GM23338 (cell line): ENCODE results near the gene MTA1. TPM values are rescaled to one million over a fixed set of nuclear protein-coding genes. Genes with fewer than 3 reads are reported as not detected.

Experiments used
- ATAC-seq: fragments of 200-7000 bp; cut with Tn5 transposase; 3 replicates; pipeline ENCODE4 v1.9.1; 2020
- DNase-seq: peaks from one replicate; pipeline ENCODE4 v3.0.0-alpha.2; 2015; ENCODE audit warnings: low spot score
- H2AFZ ChIP-seq: fragments of 200-600 bp; sonication (generic); 2 replicates; pipeline ENCODE4 v1.8.0; 2016; ENCODE audit warnings: antibody characterized with exemption, mild to moderate bottlenecking, moderate library complexity
- H3F3A ChIP-seq: fragments of 200-600 bp; sonication (generic); replicated peaks from 2 replicates; pipeline ENCODE4 v1.8.0; 2017; ENCODE audit warnings: antibody characterized with exemption, mixed run types, low read depth
- H3K27ac ChIP-seq: fragments of 200-600 bp; sonication (generic); 2 replicates; pipeline ENCODE4 v1.6.1; 2016; ENCODE audit warnings: low read depth
- H3K27me3 ChIP-seq: fragments of 200-600 bp; sonication (generic); 2 replicates; pipeline ENCODE4 v1.8.0; 2016; ENCODE audit warnings: mild to moderate bottlenecking, mixed run types, moderate library complexity; ENCODE audit not compliant: insufficient read depth
- H3K36me3 ChIP-seq: fragments of 200-600 bp; sonication (generic); 2 replicates; pipeline ENCODE4 v1.8.0; 2016; ENCODE audit warnings: mild to moderate bottlenecking; ENCODE audit not compliant: insufficient read depth
- H3K4me1 ChIP-seq: fragments of 200-600 bp; sonication (generic); 2 replicates; pipeline ENCODE4 v1.8.0; 2016; ENCODE audit warnings: mild to moderate bottlenecking, moderate library complexity; ENCODE audit not compliant: insufficient read depth
- H3K4me2 ChIP-seq: fragments of 200-600 bp; sonication (generic); 2 replicates; pipeline ENCODE4 v1.7.1; 2017; ENCODE audit warnings: mixed run types
- H3K4me3 ChIP-seq: fragments of 200-600 bp; sonication (generic); 2 replicates; pipeline ENCODE4 v1.6.1; 2016; ENCODE audit warnings: mixed run types
- H3K79me2 ChIP-seq: fragments of 200-600 bp; sonication (generic); replicated peaks from 2 replicates; pipeline ENCODE4 v1.8.0; 2017; ENCODE audit warnings: mild to moderate bottlenecking; ENCODE audit not compliant: insufficient read depth
- H3K9me2 ChIP-seq: fragments of 200-600 bp; sonication (generic); 2 replicates; pipeline ENCODE4 v1.8.0; 2017; ENCODE audit not compliant: insufficient read depth
- H4K20me1 ChIP-seq: fragments of 200-600 bp; sonication (generic); replicated peaks from 2 replicates; pipeline ENCODE4 v1.8.0; 2017; ENCODE audit warnings: mild to moderate bottlenecking; ENCODE audit not compliant: insufficient read depth
- H3K27ac Mint-ChIP-seq: 2 replicates; pipeline ENCODE4 v1.8.0; 2020; ENCODE audit warnings: inconsistent platforms, mild to moderate bottlenecking, moderate library complexity, mixed read lengths
- H3K27me3 Mint-ChIP-seq: 3 replicates; pipeline ENCODE4 v1.8.0; 2022; ENCODE audit warnings: low read depth, mild to moderate bottlenecking, moderate library complexity, mixed read lengths, inconsistent platforms; ENCODE audit not compliant: insufficient read depth, poor library complexity
- H3K36me3 Mint-ChIP-seq: 3 replicates; pipeline ENCODE4 v1.8.0; 2021; ENCODE audit warnings: low read depth, mild to moderate bottlenecking, inconsistent platforms, moderate library complexity, mixed read lengths
- H3K4me1 Mint-ChIP-seq: 3 replicates; pipeline ENCODE4 v1.8.0; 2020; ENCODE audit warnings: mild to moderate bottlenecking, inconsistent platforms, mixed read lengths
- H3K4me3 Mint-ChIP-seq: 3 replicates; pipeline ENCODE4 v1.8.0; 2021; ENCODE audit warnings: moderate library complexity, mild to moderate bottlenecking, inconsistent platforms, mixed read lengths
- H3K9me3 Mint-ChIP-seq: 3 replicates; pipeline ENCODE4 v1.8.0; 2020; ENCODE audit warnings: moderate library complexity, mild to moderate bottlenecking, inconsistent platforms, mixed read lengths
- CREB1 ChIP-seq: fragments of 250-450 bp; sonication (Bioruptor Pico); IDR thresholded peaks from 2 replicates; pipeline ENCODE4 v1.5.0; 2020; ENCODE audit warnings: low read depth, mild to moderate bottlenecking, moderate library complexity
- ETS1 ChIP-seq: IDR thresholded peaks from 2 replicates; pipeline ENCODE4 v1.6.1; 2016; ENCODE audit warnings: antibody characterized with exemption
- EZH2 ChIP-seq: fragments of 200-600 bp; sonication (generic); IDR thresholded peaks from one replicate; pipeline ENCODE4 v1.8.0; 2017; ENCODE audit warnings: antibody characterized with exemption, mild to moderate bottlenecking, low read depth; ENCODE audit not compliant: unreplicated experiment
- EZH2phosphoT487 ChIP-seq: fragments of 200-600 bp; sonication (generic); IDR thresholded peaks from one replicate; pipeline ENCODE4 v1.8.1; 2018; ENCODE audit warnings: antibody characterized with exemption; ENCODE audit not compliant: unreplicated experiment
- JUNB ChIP-seq: IDR thresholded peaks from one replicate; pipeline ENCODE4 v1.6.1; 2016; ENCODE audit warnings: antibody characterized with exemption; ENCODE audit not compliant: unreplicated experiment
- NANOG ChIP-seq: IDR thresholded peaks from 2 replicates; pipeline ENCODE4 v1.6.1; 2016; ENCODE audit warnings: antibody characterized with exemption, borderline replicate concordance
- POLR2AphosphoS5 ChIP-seq: IDR thresholded peaks from 2 replicates; pipeline ENCODE4 v1.6.1; 2016; ENCODE audit warnings: antibody characterized with exemption, low read depth
- STAT1 ChIP-seq: IDR thresholded peaks from one replicate; pipeline ENCODE4 v1.6.1; 2016; ENCODE audit warnings: antibody characterized with exemption; ENCODE audit not compliant: unreplicated experiment
- ZNF114 ChIP-seq: fragments of 250-450 bp; sonication (Bioruptor Pico); IDR thresholded peaks from 2 replicates; pipeline ENCODE4 v1.5.0; 2020; ENCODE audit warnings: mild to moderate bottlenecking, moderate library complexity
- ZNF331 ChIP-seq: fragments of 250-450 bp; sonication (Bioruptor Pico); IDR thresholded peaks from 2 replicates; pipeline ENCODE4 v1.5.0; 2020; ENCODE audit warnings: low read depth, mild to moderate bottlenecking, moderate library complexity
- ZNF462 ChIP-seq: fragments of 250-450 bp; sonication (Bioruptor Pico); IDR thresholded peaks from 2 replicates; pipeline ENCODE4 v1.5.0; 2020; ENCODE audit warnings: mild to moderate bottlenecking, moderate library complexity
- polyA plus RNA-seq: library from polyadenylated mRNA; unstranded; fragments of >200 nt; fragmentation: Nextera tagmentation; extraction: Ambion mirVana; gene quantifications from 2 replicates; pipeline ENCODE4 v1.2.1, GENCODE V29; 2016
- total RNA-seq: library from RNA; depleted of rRNA; stranded (reverse); fragments of >200 nt; shearing (Covaris generic); gene quantifications from 2 replicates; pipeline ENCODE4 v1.2.3, GENCODE V29; 2014
- TF ChIP-seq, protein P1 (sequence below): IDR thresholded peaks from one replicate; pipeline ENCODE4 v1.6.1; 2018; ENCODE audit warnings: antibody characterized with exemption; ENCODE audit not compliant: unreplicated experiment
- TF ChIP-seq, protein P2 (sequence below), 2 experiments: fragments of 200-600 bp in 1 of 2; sonication (generic) in 1 of 2; conservative IDR thresholded peaks; 2 replicates each; pipeline versions ENCODE4 v1.5.1 to v1.6.1; 2016 to 2017; ENCODE audit warnings: antibody characterized with exemption in 2 of 2, low read depth in 2 of 2, mild to moderate bottlenecking in 2 of 2, moderate library complexity in 1 of 2

Gene MTA1
- total and polyA plus RNA-seq, 2 experiments from 2014 or later: 53.3 to 126 TPM

- H3K27me3 Mint-ChIP-seq: peaks cover 41% of the 10 kb centered on the region
Measured at GRCh38 chr14:105416671-105417070, 3.0 kb upstream of the MTA1 start.

More at GRCh38 chr14:105416671-105417070, 3.0 kb upstream of the MTA1 start:
- Histone ChIP-seq H3K27ac (no peak overlapping the region), H3F3A (peaks cover 12% of the 10 kb centered on the region; the same call in 1 of the 2 replicates), H3K9me2 (no peaks in the 10 kb centered on the region), H3K4me1 (peaks cover 23% of the 10 kb centered on the region; the same call in 1 of the 2 replicates), H3K36me3 (no peaks in the 10 kb centered on the region), H2AFZ (no peak overlapping the region), H3K79me2 (peaks cover 19% of the 10 kb centered on the region), H3K4me2 (no peak overlapping the region), H4K20me1 (no peaks in the 10 kb centered on the region; the same call in 1 of the 2 replicates), H3K27me3 (peaks cover 29% of the 10 kb centered on the region), H3K4me3 (no peak overlapping the region)
- Mint-ChIP-seq H3K36me3 (peaks cover 7% of the 10 kb centered on the region; the same call in 2 of the 3 replicates), H3K27ac (no peak overlapping the region), H3K4me3 (no peak overlapping the region), H3K4me1 (peaks cover 10% of the 10 kb centered on the region), H3K9me3 (0 out of 3 replicates have a peak, but pooled peaks cover 2% of the 10 kb centered on the region)
- no peak for TF ChIP-seq CREB1 (CRISPR knock-in tag)
- no peak for TF ChIP-seq STAT1
- TF ChIP-seq NANOG: no peak
- TF ChIP-seq, protein P1, sequence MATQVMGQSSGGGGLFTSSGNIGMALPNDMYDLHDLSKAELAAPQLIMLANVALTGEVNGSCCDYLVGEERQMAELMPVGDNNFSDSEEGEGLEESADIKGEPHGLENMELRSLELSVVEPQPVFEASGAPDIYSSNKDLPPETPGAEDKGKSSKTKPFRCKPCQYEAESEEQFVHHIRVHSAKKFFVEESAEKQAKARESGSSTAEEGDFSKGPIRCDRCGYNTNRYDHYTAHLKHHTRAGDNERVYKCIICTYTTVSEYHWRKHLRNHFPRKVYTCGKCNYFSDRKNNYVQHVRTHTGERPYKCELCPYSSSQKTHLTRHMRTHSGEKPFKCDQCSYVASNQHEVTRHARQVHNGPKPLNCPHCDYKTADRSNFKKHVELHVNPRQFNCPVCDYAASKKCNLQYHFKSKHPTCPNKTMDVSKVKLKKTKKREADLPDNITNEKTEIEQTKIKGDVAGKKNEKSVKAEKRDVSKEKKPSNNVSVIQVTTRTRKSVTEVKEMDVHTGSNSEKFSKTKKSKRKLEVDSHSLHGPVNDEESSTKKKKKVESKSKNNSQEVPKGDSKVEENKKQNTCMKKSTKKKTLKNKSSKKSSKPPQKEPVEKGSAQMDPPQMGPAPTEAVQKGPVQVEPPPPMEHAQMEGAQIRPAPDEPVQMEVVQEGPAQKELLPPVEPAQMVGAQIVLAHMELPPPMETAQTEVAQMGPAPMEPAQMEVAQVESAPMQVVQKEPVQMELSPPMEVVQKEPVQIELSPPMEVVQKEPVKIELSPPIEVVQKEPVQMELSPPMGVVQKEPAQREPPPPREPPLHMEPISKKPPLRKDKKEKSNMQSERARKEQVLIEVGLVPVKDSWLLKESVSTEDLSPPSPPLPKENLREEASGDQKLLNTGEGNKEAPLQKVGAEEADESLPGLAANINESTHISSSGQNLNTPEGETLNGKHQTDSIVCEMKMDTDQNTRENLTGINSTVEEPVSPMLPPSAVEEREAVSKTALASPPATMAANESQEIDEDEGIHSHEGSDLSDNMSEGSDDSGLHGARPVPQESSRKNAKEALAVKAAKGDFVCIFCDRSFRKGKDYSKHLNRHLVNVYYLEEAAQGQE: no peak
- TF ChIP-seq POLR2AphosphoS5: no peak
- no peak for TF ChIP-seq EZH2phosphoT487
- TF ChIP-seq ZNF331 (CRISPR knock-in tag): no peak
- TF ChIP-seq ETS1: no peak
- no peak for TF ChIP-seq JUNB
- TF ChIP-seq ZNF114: no peak
- TF ChIP-seq, protein P2, sequence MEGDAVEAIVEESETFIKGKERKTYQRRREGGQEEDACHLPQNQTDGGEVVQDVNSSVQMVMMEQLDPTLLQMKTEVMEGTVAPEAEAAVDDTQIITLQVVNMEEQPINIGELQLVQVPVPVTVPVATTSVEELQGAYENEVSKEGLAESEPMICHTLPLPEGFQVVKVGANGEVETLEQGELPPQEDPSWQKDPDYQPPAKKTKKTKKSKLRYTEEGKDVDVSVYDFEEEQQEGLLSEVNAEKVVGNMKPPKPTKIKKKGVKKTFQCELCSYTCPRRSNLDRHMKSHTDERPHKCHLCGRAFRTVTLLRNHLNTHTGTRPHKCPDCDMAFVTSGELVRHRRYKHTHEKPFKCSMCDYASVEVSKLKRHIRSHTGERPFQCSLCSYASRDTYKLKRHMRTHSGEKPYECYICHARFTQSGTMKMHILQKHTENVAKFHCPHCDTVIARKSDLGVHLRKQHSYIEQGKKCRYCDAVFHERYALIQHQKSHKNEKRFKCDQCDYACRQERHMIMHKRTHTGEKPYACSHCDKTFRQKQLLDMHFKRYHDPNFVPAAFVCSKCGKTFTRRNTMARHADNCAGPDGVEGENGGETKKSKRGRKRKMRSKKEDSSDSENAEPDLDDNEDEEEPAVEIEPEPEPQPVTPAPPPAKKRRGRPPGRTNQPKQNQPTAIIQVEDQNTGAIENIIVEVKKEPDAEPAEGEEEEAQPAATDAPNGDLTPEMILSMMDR (conservative IDR thresholded peaks at IDR 0.05; ENCODE audit: low read depth in 2 of 2): no peak
- TF ChIP-seq EZH2: no peak
- TF ChIP-seq ZNF462 (CRISPR knock-in tag): no peak
- DNase-seq: no peak
- no peak for ATAC-seq
